ENCODE results near the gene DPEP3.

The DPEP3 gene

DNA sequence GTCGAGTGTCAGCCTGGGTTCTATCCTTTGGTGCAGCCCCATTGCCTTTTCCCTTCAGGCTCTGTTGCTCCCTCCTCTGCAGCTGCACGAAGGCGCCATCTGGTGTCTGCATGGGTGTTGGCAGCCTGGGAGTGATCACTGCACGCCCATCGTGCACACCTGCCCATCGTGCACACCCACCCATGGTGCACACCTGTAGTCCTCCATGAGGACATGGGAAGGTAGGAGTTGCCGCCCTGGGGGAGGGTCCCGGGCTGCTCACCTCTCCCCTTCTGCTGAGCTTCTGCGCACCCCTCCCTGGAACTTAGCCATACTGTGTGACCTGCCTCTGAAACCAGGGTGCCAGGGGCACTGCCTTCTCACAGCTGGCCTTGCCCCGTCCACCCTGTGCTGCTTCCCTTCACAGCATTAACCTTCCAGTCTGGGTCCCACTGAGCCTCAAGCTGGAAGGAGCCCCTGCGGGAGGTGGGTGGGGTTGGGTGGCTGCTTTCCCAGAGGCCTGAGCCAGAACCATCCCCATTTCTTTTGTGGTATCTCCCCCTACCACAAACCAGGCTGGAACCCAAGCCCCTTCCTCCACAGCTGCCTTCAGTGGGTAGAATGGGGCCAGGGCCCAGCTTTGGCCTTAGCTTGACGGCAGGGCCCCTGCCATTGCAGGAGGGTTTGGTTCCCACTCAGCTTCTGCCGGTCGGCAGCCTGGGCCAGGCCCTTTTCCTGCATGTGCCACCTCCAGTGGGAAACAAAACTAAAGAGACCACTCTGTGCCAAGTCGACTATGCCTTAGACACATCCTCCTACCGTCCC is 51.5 kb downstream of the DPEP3 start:
- DNase-seq: peak; percentile 62

DNA sequence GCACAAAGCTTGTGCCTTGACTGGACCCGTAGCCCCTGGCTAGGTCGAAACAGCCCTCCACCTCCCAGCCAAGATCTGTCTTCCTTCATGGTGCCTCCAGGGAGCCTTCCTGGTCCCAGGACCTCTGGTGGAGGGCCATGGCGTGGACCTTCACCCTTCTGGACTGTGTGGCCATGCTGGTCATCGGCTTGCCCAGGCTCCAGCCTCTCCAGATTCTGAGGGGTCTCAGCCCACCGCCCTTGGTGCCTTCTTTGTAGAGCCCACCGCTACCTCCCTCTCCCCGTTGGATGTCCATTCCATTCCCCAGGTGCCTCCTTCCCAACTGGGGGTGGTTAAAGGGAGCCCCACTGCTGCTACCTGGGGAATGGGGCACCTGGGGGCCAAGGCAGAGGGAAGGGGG is 52.2 kb downstream of the DPEP3 start:
- no peak for DNase-seq

DNA sequence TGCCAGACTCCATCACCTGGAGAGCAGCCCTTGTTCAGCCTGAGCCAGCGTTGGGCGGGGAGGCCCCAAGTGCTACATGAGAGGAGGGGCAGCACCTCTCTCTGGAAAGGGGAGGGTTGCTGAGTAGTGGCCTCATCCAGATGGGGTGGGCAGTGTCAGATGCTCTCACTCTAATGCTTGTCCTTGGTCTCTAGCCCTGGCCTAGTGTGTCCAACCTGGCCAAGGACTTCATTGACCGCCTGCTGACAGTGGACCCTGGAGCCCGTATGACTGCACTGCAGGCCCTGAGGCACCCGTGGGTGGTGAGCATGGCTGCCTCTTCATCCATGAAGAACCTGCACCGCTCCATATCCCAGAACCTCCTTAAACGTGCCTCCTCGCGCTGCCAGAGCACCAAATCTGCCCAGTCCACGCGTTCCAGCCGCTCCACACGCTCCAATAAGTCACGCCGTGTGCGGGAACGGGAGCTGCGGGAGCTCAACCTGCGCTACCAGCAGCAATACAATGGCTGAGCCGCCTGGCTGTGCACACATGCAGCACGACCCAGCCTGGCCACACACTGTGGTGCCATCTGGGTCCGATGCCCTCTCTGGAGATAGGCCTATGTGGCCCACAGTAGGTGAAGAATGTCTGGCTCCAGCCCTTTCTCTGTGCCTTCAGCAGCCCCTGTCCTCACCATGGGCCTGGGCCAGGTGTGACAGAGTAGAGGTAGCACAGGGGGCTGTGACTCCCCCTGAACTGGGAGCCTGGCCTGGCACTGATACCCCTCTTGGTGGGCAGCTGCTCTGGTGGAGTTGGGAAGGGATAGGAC is 53.0 kb downstream of the DPEP3 start:
- DNase-seq: no peak

DNA sequence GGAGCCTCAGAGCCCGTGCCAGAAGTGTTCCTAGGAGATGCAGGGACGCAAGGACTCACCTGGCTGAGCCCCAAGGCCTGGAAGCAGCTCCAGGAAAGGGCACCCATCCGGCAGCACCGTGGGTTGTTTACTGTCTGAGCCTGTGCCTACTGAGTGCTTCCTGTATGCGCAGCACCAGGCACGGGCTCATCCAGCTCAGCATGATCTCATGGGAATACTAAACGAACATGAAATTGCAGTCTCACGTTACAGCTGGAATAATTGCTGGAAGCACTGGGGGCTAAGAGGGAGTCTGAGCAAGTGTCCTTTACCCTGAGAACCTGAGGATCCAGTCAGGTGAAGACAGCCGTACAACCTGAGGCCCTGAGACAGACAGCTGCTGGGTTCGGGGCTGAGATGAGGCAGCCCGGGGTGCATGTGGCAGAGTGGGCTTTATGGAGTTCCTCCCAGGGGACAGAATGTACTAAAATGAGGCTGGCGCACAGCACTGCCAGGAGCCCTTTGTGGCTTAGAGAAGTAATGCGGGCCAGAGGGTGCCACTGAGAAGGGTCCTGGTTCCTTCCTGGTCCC is 54.0 kb downstream of the DPEP3 start:
- DNase-seq: no peak

Measured in EL (cell line).